HUES48 (cell line): Measurements from ENCODE around the gene NUDT22.
A peak's percentile ranks its signal among the peaks of the same experiment; 100 is the strongest.

Experiments
- H3K27ac ChIP-seq: one replicate; pipeline ENCODE4 v1.7.0; 2013; ENCODE audit warnings: low read depth, low read length, inconsistent platforms
- H3K27me3 ChIP-seq: 2 replicates; pipeline ENCODE4 v1.6.1; 2013; ENCODE audit warnings: mild to moderate bottlenecking, low read length; ENCODE audit not compliant: control insufficient read depth, insufficient read depth
- H3K36me3 ChIP-seq: 2 replicates; pipeline ENCODE4 v1.6.1; 2013; ENCODE audit warnings: low read length; ENCODE audit not compliant: control insufficient read depth, insufficient read depth
- H3K4me1 ChIP-seq: 2 replicates; pipeline ENCODE4 v1.6.1; 2013; ENCODE audit warnings: mild to moderate bottlenecking, low read length; ENCODE audit not compliant: control insufficient read depth, insufficient read depth
- H3K4me3 ChIP-seq: 2 replicates; pipeline ENCODE4 v1.5.1; 2013; ENCODE audit warnings: mild to moderate bottlenecking, low read depth, low read length
- H3K9ac ChIP-seq: 2 replicates; pipeline ENCODE4 v1.6.1; 2013; ENCODE audit warnings: mild to moderate bottlenecking, low read depth, low read length, moderate library complexity
- H3K9me3 ChIP-seq: 2 replicates; pipeline ENCODE4 v1.6.1; 2013; ENCODE audit warnings: low read length; ENCODE audit not compliant: control insufficient read depth, insufficient read depth

NUDT22 gene

GRCh38 chr11:64268025-64268892 lies 42.2 kb downstream of the NUDT22 start:
- Histone ChIP-seq H3K27me3 (no peaks in the 10 kb centered on the region), H3K4me3 (peak overlapping the region; percentile 94), H3K9ac (peak overlapping the region; percentile 50; the same call in 1 of the 2 replicates), H3K36me3 (peaks cover 41% of the 10 kb centered on the region), H3K27ac (peak overlapping the region; percentile 96), H3K4me1 (peaks cover 12% of the 10 kb centered on the region), H3K9me3 (no peaks in the 10 kb centered on the region)

GRCh38 chr11:64268893-64269539 lies 42.9 kb downstream of the NUDT22 start:
- Histone ChIP-seq H3K4me3 (peak overlapping the region; percentile 94), H3K27me3 (no peaks in the 10 kb centered on the region), H3K36me3 (peaks cover 33% of the 10 kb centered on the region), H3K9ac (peak overlapping the region; percentile 50), H3K27ac (peak overlapping the region; percentile 96), H3K9me3 (no peaks in the 10 kb centered on the region), H3K4me1 (peaks cover 12% of the 10 kb centered on the region)

- Histone ChIP-seq H3K9ac (peak overlapping the region; percentile 83), H3K9me3 (no peaks in the 10 kb centered on the region), H3K4me3 (peak overlapping the region; percentile 94), H3K27me3 (no peaks in the 10 kb centered on the region), H3K27ac (peak overlapping the region; percentile 96), H3K36me3 (peaks cover 27% of the 10 kb centered on the region), H3K4me1 (peaks cover 12% of the 10 kb centered on the region)
Observed at GRCh38 chr11:64269540-64270220, 43.6 kb downstream of the NUDT22 start.

GRCh38 chr11:64275031-64275800 lies 49.1 kb downstream of the NUDT22 start:
- no peaks in the 10 kb centered on the region for H3K9me3 ChIP-seq
- H3K4me1 ChIP-seq: peaks cover 4% of the 10 kb centered on the region
- H3K36me3 ChIP-seq: peaks cover 12% of the 10 kb centered on the region
- no peak overlapping the region for H3K9ac ChIP-seq
- no peak overlapping the region for H3K27ac ChIP-seq
- H3K4me3 ChIP-seq: no peak overlapping the region
- no peaks in the 10 kb centered on the region for H3K27me3 ChIP-seq

- no peaks in the 10 kb centered on the region for H3K27me3 ChIP-seq
- H3K9me3 ChIP-seq: no peaks in the 10 kb centered on the region
- H3K9ac ChIP-seq: no peak overlapping the region
- H3K4me3 ChIP-seq: no peak overlapping the region
- peaks cover 12% of the 10 kb centered on the region for H3K36me3 ChIP-seq
- no peak overlapping the region for H3K27ac ChIP-seq
- H3K4me1 ChIP-seq: peaks cover 4% of the 10 kb centered on the region
Observed at GRCh38 chr11:64275841-64276240, 49.8 kb downstream of the NUDT22 start.

DNA sequence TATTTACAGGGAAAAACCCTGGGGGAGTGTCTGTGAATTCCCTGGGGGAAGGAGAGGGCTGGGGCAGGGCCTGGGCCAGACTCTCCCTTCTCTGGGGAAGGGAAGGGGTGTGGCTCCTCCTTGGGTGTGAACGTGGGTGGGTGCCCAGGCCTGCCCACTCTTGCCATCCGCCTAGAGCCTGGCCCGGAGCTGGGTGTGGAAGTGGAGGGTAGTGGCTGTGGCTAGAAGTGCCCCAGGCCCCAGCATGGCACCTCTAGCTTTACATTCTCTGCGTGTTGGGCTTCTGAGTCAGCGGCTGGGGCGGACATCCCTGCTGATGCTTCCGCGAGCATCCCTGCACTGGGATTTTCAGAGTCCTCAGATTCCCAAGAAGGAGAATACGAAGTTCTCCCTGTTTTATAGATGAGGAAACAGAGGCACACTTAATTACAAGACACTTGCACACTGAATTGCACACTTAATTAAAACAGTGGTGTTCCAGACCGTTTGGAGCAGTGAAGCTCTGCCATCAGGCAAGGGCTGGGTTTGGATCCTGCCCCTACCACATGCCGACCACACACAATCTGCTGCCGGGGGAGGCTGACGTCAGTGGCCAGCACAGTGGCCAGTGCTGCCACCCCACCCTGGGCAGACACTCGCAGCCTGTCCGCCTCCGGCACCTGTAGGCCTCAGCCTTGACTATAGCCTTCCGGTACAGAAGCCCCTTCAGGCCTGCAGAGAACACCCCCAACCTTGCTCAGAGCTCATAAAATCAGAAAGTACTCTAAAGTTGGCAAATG lies 50.8 kb downstream of the NUDT22 start:
- Histone ChIP-seq H3K4me3 (no peak overlapping the region), H3K27me3 (no peaks in the 10 kb centered on the region), H3K9ac (no peak overlapping the region), H3K27ac (no peak overlapping the region), H3K36me3 (peaks cover 12% of the 10 kb centered on the region), H3K4me1 (peaks cover 1% of the 10 kb centered on the region), H3K9me3 (no peaks in the 10 kb centered on the region)

DNA sequence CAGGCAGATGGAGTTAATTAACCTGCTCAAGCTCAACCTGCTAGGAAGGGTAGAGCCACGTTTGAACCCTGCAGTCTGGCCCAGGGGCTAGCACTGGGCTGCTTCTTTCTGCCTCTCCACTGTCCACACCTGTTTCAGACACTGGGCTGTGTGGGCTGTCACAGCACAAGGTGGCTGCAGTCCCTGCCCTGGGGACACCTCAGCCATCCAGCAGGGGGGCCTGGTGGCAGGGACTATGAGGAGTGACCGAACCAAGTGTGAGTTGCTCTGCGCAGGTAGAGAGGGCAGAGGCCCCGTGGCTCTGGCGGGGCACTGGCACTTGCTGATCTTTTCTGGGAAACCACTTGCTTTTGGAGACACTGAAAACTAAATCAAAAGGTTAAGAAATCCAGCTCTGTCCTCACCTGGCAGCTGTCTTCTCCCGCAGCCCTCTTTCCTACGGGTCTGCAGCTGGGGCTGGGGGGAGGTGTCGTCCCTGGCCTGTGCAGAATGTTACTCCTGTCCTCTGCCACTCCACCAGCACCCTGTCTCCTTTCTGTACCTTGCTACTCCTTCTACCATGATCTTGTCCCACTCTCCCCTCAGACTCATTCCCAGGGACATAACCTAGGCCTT lies 52.6 kb downstream of the NUDT22 start:
- no peaks in the 10 kb centered on the region for H3K27me3 ChIP-seq
- H3K9ac ChIP-seq: no peak overlapping the region
- H3K36me3 ChIP-seq: peaks cover 12% of the 10 kb centered on the region
- no peak overlapping the region for H3K4me3 ChIP-seq
- no peaks in the 10 kb centered on the region for H3K9me3 ChIP-seq
- no peaks in the 10 kb centered on the region for H3K4me1 ChIP-seq
- H3K27ac ChIP-seq: no peak overlapping the region
